NCI-H2171 treated with DMSO at 0.1 percent for 48 hours (cell line): ENCODE results near the gene KIAA2012.

Experiments
- DNase-seq: peaks from one replicate; lab custom pipeline; 2025; lab: John Stamatoyannopoulos, UW

The KIAA2012 gene

GRCh38 chr2:202043475-202043874 is 29.6 kb upstream of the KIAA2012 start:
- no peak for DNase-seq

DNA sequence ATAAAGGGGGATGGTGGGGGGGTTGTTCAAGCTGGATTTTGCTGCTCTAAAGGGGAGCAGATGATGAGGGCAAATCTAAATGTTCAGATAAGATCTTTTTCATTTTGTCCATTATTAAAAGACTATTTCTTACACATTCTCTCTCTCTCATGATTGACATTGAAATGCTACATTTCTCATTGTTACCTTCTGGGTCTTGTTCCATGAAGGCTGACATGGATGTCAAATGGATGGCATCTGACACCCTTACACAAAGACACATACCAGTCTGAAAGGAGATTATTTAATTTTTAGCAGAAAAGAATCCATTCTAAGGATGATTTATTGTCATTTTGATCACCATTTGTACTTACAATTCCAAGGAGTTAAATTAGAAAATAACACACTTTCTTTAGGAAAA is 28.3 kb upstream of the KIAA2012 start:
- no peak for DNase-seq

GRCh38 chr2:202046572-202046971 is 26.5 kb upstream of the KIAA2012 start:
- no peak for DNase-seq

GRCh38 chr2:202049092-202049728 is 23.8 kb upstream of the KIAA2012 start:
- DNase-seq, result no peak

DNA sequence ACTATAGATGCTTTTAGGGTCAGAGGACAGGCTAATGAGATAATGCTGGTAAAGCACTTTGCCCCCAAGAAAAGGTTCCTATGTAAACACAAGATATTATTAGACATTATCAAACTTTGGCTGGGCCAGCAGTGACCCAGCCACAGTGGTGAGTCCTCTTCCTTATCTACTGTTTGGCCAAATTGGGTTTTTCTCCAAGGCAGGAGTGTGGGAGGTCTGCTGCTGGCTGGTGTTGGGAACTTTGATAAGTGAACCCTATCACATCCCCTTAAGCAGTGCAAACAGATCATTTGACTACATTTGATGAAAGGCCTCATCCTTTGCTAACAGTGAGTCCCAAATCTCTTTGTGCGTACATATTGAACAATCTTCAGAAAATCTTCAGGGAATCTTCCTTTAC is 23.2 kb upstream of the KIAA2012 start:
- no peak for DNase-seq

GRCh38 chr2:202050652-202051051 is 22.4 kb upstream of the KIAA2012 start:
- no peak for DNase-seq

DNA sequence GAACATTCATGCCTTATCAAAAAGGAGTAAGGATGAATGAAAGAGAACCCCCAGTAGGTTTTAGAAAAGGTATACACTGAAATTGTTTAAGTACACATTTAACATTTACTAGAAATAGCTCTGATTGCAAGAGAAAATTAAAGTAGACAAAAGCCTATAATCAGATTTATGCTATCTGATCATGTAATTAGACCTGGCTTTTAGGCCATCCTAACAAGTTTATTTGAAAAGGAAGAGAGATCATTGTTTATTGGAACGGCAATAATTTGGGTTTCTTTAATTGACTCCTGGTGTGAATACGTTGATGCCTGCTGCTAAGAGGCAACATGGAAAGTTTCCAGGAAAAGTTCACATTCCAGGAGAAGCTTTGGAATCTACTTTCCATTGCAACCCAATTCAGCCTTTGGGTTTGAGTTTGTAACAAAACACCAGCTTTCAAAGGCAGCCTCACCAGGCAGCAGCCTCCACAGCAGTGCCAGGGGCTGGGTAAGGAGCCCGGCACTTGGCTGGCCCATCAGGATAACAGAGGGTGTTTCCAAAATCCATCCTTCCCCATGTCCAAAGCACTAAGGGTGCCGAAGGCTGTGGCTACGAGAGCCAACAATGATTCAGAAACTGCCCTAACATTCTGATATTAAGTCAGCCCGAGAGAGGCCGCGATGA is 21.4 kb upstream of the KIAA2012 start:
- DNase-seq, result no peak

- no peak for DNase-seq
Observed at GRCh38 chr2:202052235-202052634, 20.8 kb upstream of the KIAA2012 start.

DNA sequence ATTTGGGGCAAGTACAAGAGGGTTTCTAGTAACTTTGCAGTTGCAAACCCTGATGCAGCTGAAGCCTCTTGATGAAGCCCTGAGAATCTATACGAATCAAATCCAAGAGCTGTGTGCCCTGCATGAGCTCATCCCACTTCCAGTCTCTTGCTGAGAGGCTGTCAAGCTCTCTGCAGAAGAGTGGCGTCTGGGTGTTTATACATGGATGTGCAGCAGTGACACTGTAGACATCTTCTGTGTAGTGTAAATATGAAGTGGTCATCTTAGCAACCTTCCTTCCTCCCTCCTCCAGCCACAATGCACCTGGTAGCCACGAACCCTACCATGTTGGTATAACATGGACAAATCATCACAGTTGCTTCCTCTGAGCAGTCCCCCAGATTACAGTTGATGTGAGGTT is 18.4 kb upstream of the KIAA2012 start:
- no peak for DNase-seq

DNA sequence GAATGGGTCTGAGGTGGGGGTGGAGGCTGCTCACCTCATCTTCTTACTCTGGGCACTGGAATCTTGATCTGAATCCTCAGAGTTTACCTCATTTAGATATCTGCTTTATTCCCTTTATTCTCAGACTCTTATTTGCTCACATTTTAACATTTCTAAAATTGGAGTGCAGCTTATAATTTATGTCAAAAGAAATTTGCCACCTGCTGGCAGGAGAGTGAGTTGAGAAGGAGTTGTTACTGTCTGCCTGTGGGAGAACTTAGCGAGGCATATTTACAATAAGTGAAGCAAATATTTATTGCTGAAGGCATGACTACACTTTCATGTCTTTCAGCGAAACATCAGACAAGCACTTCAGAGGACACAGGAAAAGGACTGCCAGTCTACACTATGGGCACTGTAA is 16.4 kb upstream of the KIAA2012 start:
- no peak for DNase-seq

DNA sequence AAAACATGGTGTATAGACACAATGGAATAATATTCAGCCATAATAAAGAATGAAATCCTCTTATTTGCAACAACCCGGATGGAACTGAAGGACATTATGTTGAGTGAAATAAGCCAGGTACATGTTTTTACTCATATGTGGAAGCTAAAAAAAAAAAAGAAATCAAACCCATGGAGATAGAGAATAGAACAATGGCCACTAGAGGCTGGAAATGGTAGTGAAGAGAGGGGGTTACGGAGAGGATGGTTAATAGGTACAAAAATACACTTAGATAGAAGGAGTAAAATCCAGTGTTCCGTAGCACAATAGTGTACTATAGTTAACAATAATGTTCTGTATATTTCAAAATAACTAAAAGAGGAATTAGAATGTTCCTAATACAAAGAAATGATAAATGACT is 12.8 kb upstream of the KIAA2012 start:
- DNase-seq, result peak; percentile 12

DNA sequence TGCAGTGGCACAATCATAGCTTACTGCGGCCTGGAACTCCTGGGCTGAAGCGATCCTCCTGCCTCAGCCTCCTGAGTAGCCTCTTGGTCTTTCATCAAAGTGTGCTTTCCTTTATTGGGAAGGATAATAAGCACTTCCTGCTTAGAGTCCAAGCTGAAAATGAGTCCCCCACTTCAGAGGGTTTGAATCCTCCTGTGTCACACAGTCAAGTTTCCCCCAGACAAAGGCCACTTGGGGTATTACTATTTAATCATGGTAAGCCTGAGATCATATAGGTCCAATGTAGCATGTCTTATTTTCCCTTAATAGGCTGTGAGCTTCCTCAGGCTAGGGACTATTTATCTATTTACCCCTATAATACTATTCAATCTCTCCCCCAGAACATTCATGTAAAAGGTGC is 11.4 kb upstream of the KIAA2012 start:
- no peak for DNase-seq

- no peak for DNase-seq
Observed at GRCh38 chr2:202064171-202064880, 8.7 kb upstream of the KIAA2012 start.

DNA sequence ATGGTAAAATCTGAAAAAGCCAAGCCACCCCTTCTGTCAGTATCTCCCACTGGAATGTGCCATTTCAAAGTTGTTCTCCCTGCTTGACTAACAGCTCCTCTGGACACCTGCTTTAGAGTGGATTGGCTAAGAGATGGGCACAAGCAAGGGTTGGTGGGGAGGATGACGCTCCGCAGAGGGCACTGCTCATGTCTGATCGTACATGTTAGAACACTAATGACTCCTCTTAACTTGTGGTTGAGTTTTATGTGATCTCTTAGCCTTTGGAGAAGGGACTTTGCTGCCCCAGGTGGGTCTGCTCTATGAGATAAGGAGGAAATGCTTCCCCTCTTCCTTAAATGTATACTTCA is 8.2 kb upstream of the KIAA2012 start:
- DNase-seq, result no peak

DNA sequence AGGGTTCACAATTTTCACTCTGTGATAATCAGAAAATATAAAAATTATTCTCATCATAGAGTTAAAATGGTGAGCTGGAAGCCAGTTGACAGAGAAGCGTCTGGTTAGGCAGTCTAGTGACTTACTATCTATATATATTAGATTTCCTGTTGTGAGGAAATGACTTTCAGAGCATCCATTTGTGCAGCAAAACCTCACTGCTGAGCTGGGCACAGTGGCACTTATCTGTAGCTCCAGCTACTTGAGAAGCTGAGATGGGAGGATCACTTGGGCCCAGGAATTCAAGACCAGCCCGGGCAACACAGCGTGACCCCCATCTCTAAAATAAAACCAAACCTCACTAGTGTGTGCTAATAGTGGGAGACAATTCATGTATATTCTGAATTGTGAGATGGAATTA is 7.2 kb upstream of the KIAA2012 start:
- DNase-seq, result no peak

DNA sequence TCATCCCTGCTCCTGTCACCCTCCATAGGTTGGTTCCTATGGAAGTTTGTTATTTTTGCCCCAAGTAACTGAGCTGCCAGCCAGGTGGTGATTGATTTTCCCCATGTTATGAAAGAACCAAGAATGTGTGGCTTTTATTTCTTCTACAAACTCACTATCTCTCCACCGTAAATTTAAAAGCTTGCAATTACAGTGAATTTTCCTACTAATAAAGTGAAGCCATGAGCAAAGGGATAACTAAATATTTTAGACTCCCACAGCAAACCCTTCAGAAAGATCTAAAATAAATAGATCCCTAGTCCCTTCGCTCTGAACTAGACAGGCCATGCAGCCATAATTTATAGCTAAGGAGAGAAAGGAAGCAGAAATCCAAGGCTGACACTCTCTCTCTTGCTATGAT is 6.2 kb upstream of the KIAA2012 start:
- DNase-seq, result no peak

GRCh38 chr2:202067589-202067988 is 5.5 kb upstream of the KIAA2012 start:
- DNase-seq, result no peak

- no peak for DNase-seq
Observed at GRCh38 chr2:202069170-202070067, 3.6 kb upstream of the KIAA2012 start.

DNA sequence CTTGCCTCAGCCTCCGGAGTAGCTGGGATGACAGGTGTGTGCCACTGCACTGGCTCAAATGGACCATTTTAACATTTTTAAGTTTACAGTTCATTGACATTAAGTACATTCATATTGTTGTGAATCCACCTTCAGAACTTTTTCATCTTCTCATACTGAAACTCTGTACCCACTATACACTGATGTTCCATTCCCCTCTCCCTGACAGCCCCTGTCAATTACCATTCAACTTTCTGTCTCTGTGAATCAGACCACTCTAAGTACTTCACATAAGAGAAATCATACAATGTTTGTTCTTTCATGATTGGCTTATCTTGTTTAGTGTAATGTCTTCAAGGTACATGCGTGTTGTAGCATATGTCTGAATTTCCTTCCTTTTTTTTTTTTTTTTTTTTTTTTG is 1.9 kb upstream of the KIAA2012 start:
- no peak for DNase-seq

DNA sequence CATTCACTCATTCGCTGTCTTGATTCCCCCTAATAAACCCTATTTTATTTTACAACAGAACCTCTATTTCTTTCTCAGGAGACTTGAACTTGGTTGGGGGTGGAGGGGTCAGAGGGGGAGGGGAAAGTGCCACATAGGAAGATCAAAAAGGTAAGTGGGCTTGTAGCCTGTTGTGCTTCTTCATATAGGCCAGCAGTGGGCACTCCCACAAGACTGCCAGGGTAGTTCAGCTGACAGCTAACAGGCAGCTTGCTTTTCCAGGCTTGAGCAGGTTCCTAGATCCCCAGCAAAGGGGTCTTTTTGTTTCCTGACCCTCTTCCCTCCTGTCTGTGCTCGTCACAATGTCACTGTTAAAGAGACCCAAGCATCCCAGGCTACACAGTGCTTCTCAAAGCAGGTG is 829 bp upstream of the KIAA2012 start:
- DNase-seq, result no peak

- no peak for DNase-seq
Observed at GRCh38 chr2:202074324-202074723, 1.3 kb downstream of the KIAA2012 start.

GRCh38 chr2:202079310-202079709 is 6.3 kb downstream of the KIAA2012 start:
- DNase-seq, result no peak

GRCh38 chr2:202084265-202084664 is 11.2 kb downstream of the KIAA2012 start:
- DNase-seq, result peak; percentile 92
